Esophagus (tissue), 2 donors: ENCODE data around the gene SMYD2. TPM values are rescaled to one million over a fixed set of nuclear protein-coding genes. Genes with fewer than 3 reads are reported as not detected.
"Not testable (repeated sequence)": the region's sequence is repeated elsewhere in the genome, so short reads cannot be mapped to it uniquely, and the experiment has no call there.

Source experiments
- H3K27ac ChIP-seq, 2 donors: one replicate each; pipeline ENCODE4 v1.5.1; 2013; ENCODE audit warnings: low read depth in 2 of 2, mild to moderate bottlenecking in 2 of 2, inconsistent platforms in 1 of 2, low read length in 1 of 2, moderate library complexity in 1 of 2
- H3K27me3 ChIP-seq, 2 donors: one replicate each; pipeline ENCODE4 v1.6.1; 2013; ENCODE audit warnings: low read length in 2 of 2, control low read depth in 1 of 2, mild to moderate bottlenecking in 1 of 2; ENCODE audit not compliant: insufficient read depth in 2 of 2, control insufficient read depth in 1 of 2
- H3K36me3 ChIP-seq, 2 donors: one replicate each; pipeline ENCODE4 v1.6.1; 2013; ENCODE audit warnings: low read length in 1 of 2; ENCODE audit not compliant: control insufficient read depth in 2 of 2, insufficient read depth in 2 of 2
- H3K4me1 ChIP-seq, 2 donors: one replicate each; pipeline ENCODE4 v1.6.1; 2013; ENCODE audit warnings: low read length in 1 of 2; ENCODE audit not compliant: control insufficient read depth in 2 of 2, insufficient read depth in 2 of 2
- H3K4me3 ChIP-seq, 2 donors: one replicate each; pipeline ENCODE4 v1.5.1; 2013; ENCODE audit warnings: low read length in 2 of 2, mild to moderate bottlenecking in 2 of 2, low read depth in 1 of 2, moderate library complexity in 1 of 2
- H3K9me3 ChIP-seq, 2 donors: one replicate each; pipeline ENCODE4 v1.6.1; 2013; ENCODE audit warnings: mild to moderate bottlenecking in 2 of 2, low read depth in 1 of 2, low read length in 1 of 2, moderate library complexity in 1 of 2; ENCODE audit not compliant: control insufficient read depth in 2 of 2, insufficient read depth in 1 of 2
- WGBS, 2 donors: extraction: QIAGEN DNeasy Blood & Tissue Kit; methylation state at CpG; one replicate each; pipeline ENCODE4 v1.1.7; 2013; 5-methylcytosine and 5-hydroxymethylcytosine counted together
- polyA plus RNA-seq, 2 donors: library from polyadenylated mRNA; stranded (reverse); fragments of 200-250 nt; gene quantifications; one replicate each; pipeline ENCODE4 v1.2.3, GENCODE V29; 2013
- donor health status: healthy with polysubstance abuse.
- donor health status: Bipolar disorder and iron deficiency.

Gene SMYD2
- polyA plus RNA-seq, 2 donors = 17.5 to 20.4 TPM

GRCh38 chr1:214271174-214271858 lies 9.6 kb upstream of the SMYD2 start:
- H3K4me3 ChIP-seq = no peak overlapping the region
- H3K27ac ChIP-seq = no peak overlapping the region
- H3K36me3 ChIP-seq = no peaks in the 10 kb centered on the region
- no peaks in the 10 kb centered on the region for H3K27me3 ChIP-seq
- H3K9me3 ChIP-seq = no peaks in the 10 kb centered on the region
- WGBS, 2 donors = 40 to 53% methylated on average over 3 of the region's 3 CpGs
- no peaks in the 10 kb centered on the region for H3K4me1 ChIP-seq

GRCh38 chr1:214271995-214272731 lies 8.8 kb upstream of the SMYD2 start:
- Histone ChIP-seq H3K27me3 (no peaks in the 10 kb centered on the region), H3K9me3 (no peaks in the 10 kb centered on the region), H3K4me3 (no peak overlapping the region), H3K27ac (no peak overlapping the region), H3K4me1 (no peaks in the 10 kb centered on the region), H3K36me3 (no peaks in the 10 kb centered on the region)
- WGBS, 2 donors = 60 to 66% methylated on average over 4 of the region's 4 CpGs

- H3K27ac ChIP-seq = no peak overlapping the region
- no peaks in the 10 kb centered on the region for H3K36me3 ChIP-seq
- H3K27me3 ChIP-seq = no peaks in the 10 kb centered on the region
- H3K4me1 ChIP-seq = no peaks in the 10 kb centered on the region
- WGBS, 2 donors = 76 to 84% methylated on average over 2 of the region's 2 CpGs
- no peak overlapping the region for H3K4me3 ChIP-seq
- H3K9me3 ChIP-seq = no peaks in the 10 kb centered on the region
Measured at GRCh38 chr1:214272964-214273533, 7.9 kb upstream of the SMYD2 start.

- H3K9me3 ChIP-seq, H3K27me3 ChIP-seq, H3K27ac ChIP-seq, H3K36me3 ChIP-seq, H3K4me3 ChIP-seq, H3K4me1 ChIP-seq: not testable (repeated sequence)
- 94% methylated on average over 4 of the region's 4 CpGs for WGBS, 2 donors
Measured at GRCh38 chr1:214275700-214276099, 5.3 kb upstream of the SMYD2 start.

- 53 to 61% methylated on average over 1 of the region's 1 CpG for WGBS, 2 donors
- H3K36me3 ChIP-seq = no peaks in the 10 kb centered on the region
- no peak overlapping the region for H3K27ac ChIP-seq
Measured at GRCh38 chr1:214276786-214277185, 4.2 kb upstream of the SMYD2 start.

GRCh38 chr1:214277704-214278635 lies 3.0 kb upstream of the SMYD2 start:
- Histone ChIP-seq H3K4me3 (no peak overlapping the region), H3K9me3 (no peaks in the 10 kb centered on the region), H3K4me1 (peaks cover 0 to 6% of the 10 kb centered on the region in 2 donors), H3K36me3 (no peaks in the 10 kb centered on the region), H3K27me3 (no peaks in the 10 kb centered on the region), H3K27ac (no peak overlapping the region)
- WGBS, 2 donors = 78 to 79% methylated on average over 11 of the region's 11 CpGs

More at GRCh38 chr1:214276786-214277185, 4.2 kb upstream of the SMYD2 start:
- Histone ChIP-seq H3K4me1 (peaks cover 0 to 2% of the 10 kb centered on the region in 2 donors), H3K27me3 (no peaks in the 10 kb centered on the region), H3K4me3 (no peak overlapping the region), H3K9me3 (no peaks in the 10 kb centered on the region)

- no peaks in the 10 kb centered on the region for H3K9me3 ChIP-seq
- peaks cover 0 to 6% of the 10 kb centered on the region in 2 donors for H3K4me1 ChIP-seq
- no peaks in the 10 kb centered on the region for H3K27me3 ChIP-seq
- WGBS, 2 donors = 1% methylated on average over 36 to 42 of the region's 42 CpGs
- H3K4me3 ChIP-seq = peak overlapping the region; percentile 84 to 88
- H3K36me3 ChIP-seq = no peaks in the 10 kb centered on the region
- peak overlapping the region; percentile 86 to 94 for H3K27ac ChIP-seq
Measured at GRCh38 chr1:214280386-214281020, 456 bp upstream of the SMYD2 start.

- peaks cover 0 to 6% of the 10 kb centered on the region in 2 donors for H3K4me1 ChIP-seq
- WGBS, 2 donors = 7 to 10% methylated on average over 14 of the region's 14 CpGs
- H3K27me3 ChIP-seq = no peaks in the 10 kb centered on the region
- H3K4me3 ChIP-seq = peak overlapping the region; percentile 84 to 88
- H3K9me3 ChIP-seq = no peaks in the 10 kb centered on the region
- H3K36me3 ChIP-seq = no peaks in the 10 kb centered on the region
- H3K27ac ChIP-seq = peak overlapping the region; percentile 86 to 94
Measured at GRCh38 chr1:214281720-214282629, 1.0 kb downstream of the SMYD2 start.
